NT2/D1 (cell line): ENCODE measurements around the gene MFAP2.

Experiments used
- SUZ12 ChIP-seq: IDR thresholded peaks from 2 replicates; pipeline ENCODE4 v1.6.1; 2011; ENCODE audit not compliant: insufficient read length, insufficient read depth; ENCODE audit errors: extremely low read depth
- YY1 ChIP-seq: IDR thresholded peaks from 2 replicates; pipeline ENCODE4 v1.6.1; 2011; ENCODE audit not compliant: insufficient read length, insufficient read depth

DNA sequence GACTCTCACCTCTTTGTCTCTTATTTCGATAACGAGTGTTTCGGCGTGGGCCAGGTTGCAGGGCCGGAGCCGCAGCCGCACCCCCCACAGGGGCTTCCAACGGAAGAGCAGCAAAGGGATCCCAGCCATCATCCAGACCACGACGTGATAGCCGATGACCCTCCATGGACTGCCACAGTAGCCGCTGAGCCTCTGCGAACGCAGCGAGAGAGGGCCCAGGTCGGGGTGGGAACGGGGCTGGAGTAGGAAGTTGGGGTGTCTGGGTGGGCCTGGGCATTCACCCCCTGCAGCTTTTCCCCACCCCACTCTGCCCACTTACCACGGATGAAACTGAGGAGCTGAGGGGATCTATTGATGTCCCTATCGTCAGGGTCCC lies 24.9 kb upstream of the MFAP2 start:
- TF ChIP-seq SUZ12 (no peak), YY1 (no peak)
